T-helper 1 cell treated with Interleukin-12 subunit alpha and Interleukin-12 subunit beta and Interleukin-4 antibody, amounts not matched to agents 30 ng/mL and 1 ng/mL, for 36 hours (primary cell): ENCODE data around the gene ORAI2. TPM values are rescaled to one million over a fixed set of nuclear protein-coding genes. Genes with fewer than 3 reads are reported as not detected.
"Not testable (repeated sequence)": the region's sequence is repeated elsewhere in the genome, so short reads cannot be mapped to it uniquely, and the experiment has no call there.

ENCODE experiments used
- intact Hi-C: fragments of 100-400 bp; cut with micrococcal nuclease; formaldehyde crosslinking; loops from one replicate; pipeline ENCODE4 v1.15.1; 2024
- total RNA-seq: library from RNA; stranded (reverse); gene quantifications from 2 replicates; pipeline ENCODE4 v1.2.3, GENCODE V29; 2022

ORAI2 gene
- total RNA-seq, 1 donor from 2014 or later = 82.5 TPM

DNA sequence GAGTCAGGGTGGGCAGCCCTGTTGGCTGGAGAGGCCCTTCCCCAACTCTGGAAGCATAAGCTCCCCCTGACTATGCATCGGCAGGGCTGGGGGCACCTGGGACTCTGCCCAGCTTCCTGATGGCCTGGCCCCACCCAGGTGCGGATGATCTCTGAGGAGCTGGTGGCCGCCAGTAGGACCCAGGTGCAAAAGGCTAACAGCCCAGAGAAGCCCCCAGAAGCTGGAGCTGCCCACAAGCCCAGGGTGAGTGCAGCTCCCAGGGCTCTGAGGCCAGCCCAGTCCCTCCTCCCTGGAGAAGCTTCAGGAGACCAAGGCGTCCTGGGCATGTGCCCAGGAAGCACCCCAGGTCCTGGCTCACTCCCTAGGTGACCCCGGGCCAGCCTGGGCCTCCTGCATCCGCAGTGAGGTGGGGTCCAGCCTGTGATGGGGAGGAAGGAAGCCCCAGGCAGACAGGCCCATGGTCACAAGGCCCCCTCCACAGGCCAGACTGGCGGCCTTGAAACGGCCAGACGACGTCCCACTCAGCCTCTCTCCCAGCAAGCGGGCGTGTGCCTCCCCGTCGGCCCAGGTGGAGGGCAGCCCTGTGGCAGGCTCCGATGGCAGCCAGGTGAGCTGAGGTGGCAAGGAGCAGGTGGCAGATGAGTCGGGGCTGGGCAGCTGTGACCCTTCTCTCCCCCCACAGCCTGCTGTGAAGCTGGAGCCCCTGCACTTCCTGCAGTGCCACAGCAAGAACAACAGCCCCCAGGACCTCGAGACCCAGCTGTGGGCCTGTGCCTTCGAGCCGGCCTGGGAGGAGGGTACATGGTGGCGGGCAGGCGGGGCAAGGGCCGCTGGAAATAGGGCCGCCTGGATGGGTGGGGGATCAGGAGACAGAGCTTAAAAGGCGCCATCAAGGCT lies 34.5 kb downstream of the ORAI2 start:
- intact Hi-C loops = loop anchor here (1.0 to 10.0 kb wide), 3 partner anchors 18 to 1146 kb away; partner anchors contain the start of genes FAM185A and IFT22

DNA sequence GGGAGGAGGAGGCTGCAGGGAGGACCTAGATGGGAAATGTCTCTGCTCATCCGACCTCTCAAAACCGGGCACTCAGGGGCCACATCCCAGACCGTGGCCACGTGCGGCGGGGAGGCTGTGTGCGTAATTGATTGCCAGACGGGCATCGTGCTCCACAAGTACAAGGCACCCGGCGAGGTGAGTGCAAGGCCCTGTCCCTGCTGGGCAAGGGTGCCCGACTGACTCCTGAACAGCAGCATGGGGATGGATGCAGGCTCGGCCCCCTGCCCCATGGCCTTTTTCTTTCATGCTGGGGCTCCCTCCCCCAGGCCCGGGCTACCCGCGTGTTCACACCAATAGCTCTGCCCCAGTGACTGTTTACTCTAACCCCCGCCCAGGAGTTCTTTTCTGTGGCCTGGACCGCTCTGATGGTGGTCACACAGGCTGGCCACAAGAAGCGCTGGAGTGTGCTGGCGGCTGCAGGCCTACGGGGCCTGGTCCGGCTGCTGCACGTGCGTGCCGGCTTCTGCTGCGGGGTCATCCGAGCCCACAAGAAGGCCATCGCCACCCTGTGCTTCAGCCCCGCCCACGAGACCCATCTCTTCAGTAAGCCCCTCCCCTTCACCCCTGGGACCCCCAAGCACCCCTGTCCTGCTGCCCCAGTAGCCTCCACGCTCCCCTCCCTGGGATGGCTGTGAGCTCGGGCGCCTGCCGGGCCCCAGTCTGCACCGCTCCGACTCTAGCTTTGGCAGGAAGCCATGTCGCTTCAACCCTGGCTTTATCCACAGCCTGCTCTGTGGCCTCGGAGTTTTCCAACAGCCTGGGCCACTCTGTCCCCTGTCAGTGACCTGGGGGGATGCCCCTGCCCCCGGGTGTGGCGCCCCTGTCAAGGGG lies 35.3 kb downstream of the ORAI2 start:
- intact Hi-C loops = loop anchor here (5.0 to 10.0 kb wide), 2 partner anchors 276 to 1146 kb away; partner anchors contain the start of genes FAM185A and IFT22

DNA sequence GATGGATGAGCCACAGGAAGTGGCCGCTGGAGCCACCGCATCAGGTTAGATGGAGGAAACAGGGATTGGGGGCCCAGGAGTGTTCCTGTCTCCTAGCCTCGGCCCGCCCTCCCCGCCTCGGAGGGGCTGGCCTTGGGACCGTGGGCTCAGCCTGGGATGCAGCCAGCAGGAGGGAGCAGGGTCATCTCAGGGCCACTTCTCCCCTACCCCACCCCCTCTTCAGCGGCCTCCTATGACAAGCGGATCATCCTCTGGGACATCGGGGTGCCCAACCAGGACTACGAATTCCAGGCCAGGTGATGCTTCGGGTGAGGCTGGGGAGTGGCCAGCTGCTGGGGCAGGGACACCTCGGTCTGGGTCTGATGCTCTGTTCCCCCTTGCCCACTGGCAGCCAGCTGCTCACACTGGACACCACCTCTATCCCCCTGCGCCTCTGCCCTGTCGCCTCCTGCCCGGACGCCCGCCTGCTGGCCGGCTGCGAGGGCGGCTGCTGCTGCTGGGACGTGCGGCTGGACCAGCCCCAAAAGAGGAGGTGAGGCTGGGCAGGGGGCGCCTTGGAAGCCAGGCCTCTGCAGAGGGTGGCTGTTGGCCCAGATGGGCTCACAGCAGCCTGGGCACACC lies 36.1 kb downstream of the ORAI2 start:
- intact Hi-C loops = loop anchor here (5.0 to 10.0 kb wide), 2 partner anchors 275 to 1147 kb away; partner anchors contain the start of genes FAM185A and IFT22

DNA sequence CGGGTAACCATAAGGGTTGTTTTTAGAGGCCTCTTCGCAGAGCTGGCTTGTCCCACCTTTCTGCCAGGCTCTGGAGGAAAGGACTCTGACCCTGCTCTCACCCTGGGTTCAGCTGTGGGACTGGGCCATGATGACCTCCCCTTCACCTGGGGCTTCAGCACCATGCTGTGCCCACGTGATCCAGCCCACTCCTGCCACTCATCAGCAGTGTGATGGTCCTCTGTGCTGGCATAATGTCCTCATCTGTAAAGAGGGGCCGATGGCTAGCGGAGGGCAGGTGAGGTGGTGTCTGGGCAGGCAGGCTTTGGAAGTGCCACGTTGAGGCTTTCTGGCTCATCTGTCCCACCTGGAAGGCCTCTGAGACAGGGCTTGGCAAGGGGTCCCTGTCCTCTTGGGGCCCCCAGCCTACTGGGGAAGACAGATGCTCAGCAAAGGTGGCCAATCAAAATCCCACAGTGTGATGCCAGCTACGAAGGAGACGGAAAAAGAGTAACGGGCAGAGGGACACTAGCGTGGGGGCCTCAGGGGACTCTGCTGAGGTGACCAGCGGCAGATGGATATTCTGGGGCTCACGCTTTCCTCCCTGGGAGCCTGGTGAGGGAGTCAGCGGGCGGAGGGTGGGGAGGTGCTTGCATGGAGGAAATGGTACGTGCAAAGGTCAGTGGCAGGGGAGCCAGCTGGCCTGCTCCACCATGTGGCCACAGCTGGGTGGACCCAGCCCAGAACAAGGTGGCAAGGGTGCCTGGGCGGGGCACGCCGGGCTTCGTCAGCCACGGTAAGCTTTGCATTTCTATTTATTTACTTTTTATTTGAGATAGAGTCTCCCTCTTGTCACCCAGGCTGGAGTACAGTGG lies 36.8 kb downstream of the ORAI2 start:
- intact Hi-C loops = loop anchor here (5.0 to 10.0 kb wide), 2 partner anchors 275 to 1148 kb away; partner anchors contain the start of genes FAM185A and IFT22

DNA sequence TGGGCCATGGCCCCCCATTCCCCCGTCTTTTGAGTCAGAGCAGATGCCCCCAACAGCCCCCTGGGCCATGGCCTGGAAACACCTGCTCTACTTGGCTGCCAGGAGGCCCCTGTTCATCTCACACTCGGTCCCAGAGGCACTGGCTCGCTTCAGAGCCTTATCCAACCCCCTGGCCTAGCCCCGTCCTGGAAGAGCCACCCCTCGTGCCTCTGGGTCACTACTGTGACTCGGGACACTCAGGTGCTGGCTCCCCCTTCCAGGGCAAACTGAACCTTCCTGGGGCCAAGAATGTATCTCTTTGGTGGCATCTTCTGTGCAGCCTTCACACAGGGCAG lies 38.4 kb downstream of the ORAI2 start:
- intact Hi-C loops = no loop called here

DNA sequence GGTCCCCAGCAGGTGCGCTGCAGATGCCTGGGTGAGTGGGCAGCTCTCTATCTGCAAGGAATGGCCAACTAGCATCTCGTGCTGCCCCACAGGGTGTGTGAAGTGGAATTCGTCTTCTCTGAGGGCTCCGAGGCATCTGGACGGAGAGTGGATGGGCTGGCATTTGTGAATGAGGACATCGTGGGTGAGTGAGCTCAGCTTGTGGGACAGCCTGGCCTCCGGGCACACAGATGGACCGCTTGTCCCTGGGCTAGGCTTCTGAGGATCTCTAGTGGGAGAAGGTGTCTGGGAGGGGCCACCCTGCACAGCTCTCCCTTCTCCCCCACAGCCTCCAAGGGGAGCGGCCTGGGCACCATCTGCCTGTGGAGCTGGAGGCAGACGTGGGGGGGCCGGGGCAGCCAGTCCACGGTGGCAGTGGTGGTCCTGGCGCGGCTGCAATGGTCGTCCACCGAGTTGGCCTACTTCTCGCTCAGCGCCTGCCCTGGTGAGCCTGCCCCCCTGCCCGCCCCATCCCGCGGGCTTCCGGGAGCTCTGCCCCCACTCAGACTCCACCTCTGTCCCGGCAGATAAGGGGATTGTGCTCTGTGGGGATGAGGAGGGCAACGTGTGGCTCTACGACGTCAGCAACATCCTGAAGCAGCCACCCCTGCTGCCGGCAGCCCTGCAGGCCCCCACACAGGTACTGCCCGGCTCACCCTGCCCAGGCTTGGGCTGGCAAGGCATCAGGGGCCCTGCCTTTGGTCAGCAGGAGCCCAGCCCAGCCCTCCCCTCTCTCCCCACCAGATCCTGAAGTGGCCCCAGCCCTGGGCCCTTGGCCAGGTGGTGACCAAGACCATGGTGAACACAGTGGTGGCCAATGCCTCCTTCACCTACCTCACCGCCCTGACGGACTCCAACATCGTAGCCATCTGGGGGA lies 39.0 kb downstream of the ORAI2 start:
- intact Hi-C loops = no loop called here

DNA sequence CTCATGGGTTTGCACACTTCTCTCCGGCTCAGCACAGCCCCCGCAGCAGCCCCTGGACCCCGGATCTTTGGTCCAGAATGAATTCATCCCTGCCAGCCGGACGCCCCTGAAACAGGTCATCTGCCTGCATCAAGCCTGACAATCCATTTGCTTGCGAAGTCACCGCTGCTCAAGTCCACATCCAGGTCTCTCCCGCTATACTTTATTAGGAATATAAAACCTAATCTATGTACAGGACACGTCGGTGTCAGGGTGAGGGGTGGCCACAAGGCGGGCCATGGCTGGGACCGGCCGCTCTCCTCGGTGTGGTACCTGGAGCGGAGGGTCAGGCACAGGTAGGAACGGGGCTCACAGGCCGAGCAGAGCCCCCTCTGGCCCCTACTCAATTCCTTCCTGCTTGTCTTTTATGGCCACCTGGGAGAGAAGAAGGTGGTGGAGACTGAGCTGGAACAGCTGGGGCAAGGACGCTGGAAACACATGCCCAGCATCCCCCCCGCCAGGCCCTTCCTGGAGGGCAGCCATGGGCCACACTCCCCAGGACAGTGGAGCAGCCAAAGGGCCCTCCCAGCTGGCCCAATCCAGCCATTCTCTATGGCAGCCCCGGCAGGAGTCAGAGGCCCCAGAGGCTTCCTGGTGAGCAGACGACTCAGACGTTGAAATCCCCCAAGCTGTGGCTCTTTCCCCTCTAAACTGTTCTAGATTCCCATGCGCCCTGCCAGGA lies 40.1 kb downstream of the ORAI2 start:
- intact Hi-C loops = no loop called here

DNA sequence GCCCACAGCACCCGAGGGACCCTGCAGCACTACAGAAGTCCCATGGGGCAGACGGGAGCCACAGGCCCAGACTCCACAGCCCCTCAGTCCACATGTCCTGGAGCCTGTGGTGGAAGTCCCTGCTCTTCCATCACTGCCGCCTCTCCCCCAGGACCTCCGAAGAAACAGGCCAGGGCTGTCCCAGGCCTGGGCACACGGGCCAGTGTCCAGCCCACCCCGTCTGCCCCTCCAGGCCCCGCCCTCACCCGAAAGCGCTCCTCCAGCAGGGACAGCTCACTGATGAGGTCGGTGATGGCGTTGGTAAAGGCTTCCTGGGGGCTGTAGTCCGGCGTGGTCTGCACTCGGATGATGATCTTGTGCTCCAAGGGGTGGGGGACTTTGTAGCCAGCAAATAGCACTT lies 40.7 kb downstream of the ORAI2 start:
- intact Hi-C loops = not testable (repeated sequence)

DNA sequence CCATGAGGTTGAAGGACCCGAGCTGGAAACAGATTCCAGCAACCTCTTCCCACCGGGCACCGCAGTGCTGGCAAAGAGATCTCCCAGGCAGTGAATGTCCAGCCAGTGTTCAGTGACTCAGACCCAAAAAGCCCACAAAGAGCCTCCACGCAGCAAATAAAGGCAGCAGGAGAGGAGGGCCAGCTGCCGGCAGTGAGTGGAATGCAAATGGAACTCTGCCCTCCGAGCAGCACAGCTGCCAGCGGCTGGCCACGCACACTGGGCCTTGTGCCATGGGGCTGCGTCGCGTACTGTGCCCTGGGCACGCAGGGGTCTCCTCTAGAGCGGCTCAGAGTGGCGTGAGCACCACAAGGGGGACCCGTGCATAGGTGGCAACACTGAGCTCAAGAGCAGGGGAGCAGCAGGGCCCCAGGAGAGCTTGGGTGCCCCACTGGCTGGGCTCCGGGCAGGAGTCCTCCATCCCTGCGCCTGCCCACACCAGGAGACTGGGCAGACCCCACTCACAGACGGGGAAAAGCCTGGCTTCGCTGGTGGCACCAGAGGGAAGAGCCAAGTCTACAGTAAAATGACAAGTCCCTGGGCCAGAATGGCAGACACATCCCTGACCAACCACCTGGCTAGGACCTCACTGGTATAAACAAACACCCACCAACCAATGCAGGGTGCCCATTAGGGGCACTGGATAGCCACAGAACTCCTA lies 41.5 kb downstream of the ORAI2 start:
- intact Hi-C loops = not testable (repeated sequence)

DNA sequence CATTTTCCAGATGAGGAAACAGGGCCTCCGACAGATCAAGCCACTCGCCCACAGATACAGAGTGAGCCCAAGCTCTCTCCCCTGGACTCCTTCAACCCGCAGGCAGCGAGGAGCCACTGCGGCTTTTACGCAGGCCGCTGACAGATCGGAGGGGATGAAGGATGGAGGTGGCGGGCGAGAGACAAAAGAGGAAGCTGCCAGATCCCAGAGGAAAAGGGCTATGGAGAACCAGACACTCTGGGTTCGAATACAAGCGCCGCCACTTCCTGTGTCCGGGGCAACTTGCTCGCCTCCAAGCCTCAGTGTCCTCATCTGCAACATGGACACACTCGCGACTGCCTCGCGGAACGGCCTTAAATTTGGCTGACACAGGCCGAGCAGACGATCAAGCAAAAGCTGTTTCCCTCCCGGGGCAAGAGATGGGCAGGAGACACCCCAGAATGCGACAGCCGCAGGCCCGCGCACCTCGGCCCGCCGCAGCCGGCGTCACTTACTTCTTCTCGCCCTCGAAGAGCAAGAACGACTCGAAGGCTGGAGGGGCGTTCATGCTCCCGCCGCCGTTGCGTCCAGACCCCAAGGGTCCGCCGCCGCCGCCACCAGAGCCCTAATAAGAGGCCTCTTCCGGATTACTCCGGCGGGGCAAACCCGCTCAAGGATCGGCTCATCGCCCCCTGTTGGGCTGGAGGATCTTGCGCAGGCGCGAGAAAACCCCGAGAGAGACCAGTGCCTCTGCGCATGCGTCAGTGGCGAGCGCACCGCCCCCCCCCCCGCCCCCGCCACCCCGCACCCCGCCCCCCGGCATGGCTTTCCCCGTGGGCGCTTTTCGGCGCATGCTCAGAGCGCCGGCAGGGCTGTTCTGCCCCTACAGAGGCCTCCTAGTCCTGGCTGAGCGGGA lies 45.2 kb downstream of the ORAI2 start, which contains the start of gene POLR2J:
POLR2J (minus strand) TSS at position 609 of the 895 bp plus-strand sequence; CDS start at position 547, 62 bp downstream.
- intact Hi-C loops = not testable (repeated sequence)

DNA sequence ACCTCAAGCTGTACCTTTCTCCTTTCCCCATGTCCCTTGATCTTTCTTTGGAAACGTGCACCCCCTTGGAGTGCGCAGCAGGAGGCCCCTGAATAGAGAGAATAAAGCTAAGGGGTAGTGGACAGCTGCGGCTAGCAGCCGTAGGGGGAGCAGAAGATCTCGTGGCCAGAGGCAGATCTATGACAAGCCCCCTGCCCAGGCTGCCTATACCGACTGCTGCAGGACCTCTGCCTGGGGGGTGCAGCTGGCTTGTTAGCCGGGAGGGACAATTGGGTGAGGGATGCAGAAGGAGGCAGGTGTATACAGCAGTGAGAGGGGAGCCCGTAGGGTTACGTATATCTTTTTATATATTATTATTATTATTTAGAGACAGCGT lies 45.8 kb downstream of the ORAI2 start:
- intact Hi-C loops = not testable (repeated sequence)

DNA sequence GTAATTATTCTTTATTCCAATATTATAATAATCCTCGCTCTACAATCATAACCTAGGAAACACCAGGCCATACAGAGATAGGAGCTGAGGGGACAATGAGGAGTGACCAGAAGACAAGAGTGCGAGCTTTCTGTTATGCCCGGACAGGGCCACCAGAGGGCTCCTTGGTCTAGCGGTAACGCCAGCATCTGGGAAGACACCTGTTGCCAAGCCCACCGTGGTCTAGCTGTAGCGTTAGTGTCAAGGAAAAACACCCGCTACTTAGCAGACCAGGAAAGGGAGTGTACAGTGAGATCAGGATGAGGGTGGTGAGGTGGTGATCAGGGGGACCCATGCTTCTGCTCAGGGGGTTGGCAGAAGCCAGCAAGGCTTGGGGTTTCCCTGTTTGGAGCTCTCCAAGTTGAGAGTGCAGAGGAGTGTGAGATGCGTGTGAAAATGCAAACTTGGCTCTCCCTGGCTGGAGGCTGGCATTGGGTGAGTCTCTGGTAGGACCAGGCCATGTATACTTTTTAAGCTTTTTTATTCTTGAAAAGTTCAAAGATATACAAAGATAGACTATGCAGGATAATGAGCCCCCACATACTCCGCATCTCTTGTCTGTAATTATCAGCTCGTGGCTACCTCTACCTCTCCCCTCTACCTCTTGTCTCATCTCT lies 46.7 kb downstream of the ORAI2 start:
- intact Hi-C loops = not testable (repeated sequence)

DNA sequence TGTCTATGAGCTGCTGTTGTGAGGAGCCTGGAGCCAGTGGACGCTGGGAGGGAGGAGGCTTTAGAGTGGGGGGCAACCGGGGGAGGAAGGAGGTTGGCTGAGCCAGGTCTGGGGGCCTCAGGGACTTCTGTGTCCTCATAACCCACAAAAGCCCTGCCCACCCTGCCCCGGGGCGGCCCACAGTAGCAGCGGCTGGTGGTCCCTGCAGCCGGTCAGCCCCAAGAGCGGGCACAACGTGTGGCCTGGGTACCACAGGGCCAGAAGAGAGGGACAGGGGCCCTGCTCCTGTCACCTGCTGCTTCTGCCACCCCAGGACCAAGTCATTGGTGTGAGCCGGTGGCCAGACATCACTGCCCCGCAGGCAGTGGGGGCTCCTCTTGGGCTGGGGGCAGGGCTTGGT lies 48.6 kb downstream of the ORAI2 start:
- intact Hi-C loops = not testable (repeated sequence)

DNA sequence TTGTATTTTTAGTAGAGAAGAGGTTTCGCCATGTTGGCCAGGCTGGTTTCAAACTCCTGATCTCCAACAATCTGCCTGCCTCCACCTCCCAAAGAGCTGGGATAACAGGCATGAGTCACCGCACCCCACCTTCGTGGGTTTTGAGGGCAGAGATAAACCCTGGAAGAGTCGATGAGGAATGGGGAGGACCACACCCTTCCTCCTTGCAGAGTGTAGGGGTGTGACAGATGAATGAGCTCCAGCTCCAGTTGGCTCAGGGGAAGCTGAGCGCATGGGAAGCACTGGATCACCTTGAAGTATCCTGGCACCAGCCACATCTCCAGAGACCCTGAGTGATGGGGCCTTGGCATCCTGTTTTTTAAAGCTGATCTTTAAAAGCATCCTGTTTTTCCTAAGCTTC lies 50.9 kb downstream of the ORAI2 start:
- intact Hi-C loops = not testable (repeated sequence)

DNA sequence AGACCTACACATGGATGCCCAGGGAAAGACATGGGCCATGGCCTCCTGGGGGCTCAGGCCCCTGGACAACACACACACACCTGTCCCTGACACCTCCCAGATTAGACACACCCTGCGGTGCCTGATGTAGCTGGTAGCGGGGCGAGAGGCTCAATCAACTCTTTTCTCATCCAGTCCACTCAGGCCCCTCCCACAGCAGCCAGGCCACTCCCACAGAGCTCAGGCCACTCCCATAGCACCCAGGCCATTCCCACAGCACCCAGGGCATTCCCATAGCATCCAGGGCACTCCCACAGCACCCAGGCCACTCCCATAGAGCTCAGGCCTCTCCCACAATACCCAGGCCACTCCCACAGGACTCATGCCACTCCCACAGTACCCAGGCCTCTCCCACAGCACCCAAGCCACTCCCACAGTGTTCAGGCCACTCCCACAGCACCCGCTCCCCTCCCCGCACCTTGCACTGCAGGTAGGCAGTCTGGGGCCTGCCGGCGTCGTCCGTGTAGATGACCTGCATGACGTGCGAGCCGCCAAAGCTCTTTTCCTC lies 57.2 kb downstream of the ORAI2 start:
- intact Hi-C loops = not testable (repeated sequence)
